AG09319 (cell line): ENCODE measurements around the gene E2F3.

ENCODE experiments used
- DNase-seq: peaks from one replicate; pipeline ENCODE4 v3.0.0-alpha.2; 2010; ENCODE audit warnings: low read depth; ENCODE audit errors: extremely low read depth
- CTCF ChIP-seq: IDR thresholded peaks from 2 replicates; pipeline ENCODE4 v1.5.1; 2011; ENCODE audit warnings: low read depth, mild to moderate bottlenecking, inconsistent platforms, low read length, moderate library complexity

E2F3 gene

GRCh38 chr6:20434766-20435165 lies 33.1 kb downstream of the E2F3 start:
- no peak for TF ChIP-seq CTCF
- no peak for DNase-seq

DNA sequence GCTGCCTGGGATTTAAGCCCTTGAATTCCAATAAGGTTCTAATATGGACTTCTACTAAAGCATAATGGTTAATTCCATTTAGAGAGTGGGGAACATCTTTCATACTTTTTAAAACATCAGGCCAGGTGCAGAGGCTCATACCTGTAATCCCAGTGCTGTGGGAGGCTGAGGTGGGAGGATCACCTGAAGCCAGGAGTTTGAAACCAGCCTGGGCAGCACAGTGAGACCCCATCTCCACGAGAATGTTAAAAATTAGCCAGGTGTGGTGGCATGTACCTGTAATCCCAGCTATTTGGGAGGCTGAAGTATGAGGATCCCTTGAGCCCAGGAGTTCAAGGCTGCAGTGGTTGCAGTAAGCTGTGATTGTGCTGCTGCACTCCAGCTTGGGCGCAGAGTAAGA lies 35.0 kb downstream of the E2F3 start:
- DNase-seq, result no peak
- no peak for TF ChIP-seq CTCF

DNA sequence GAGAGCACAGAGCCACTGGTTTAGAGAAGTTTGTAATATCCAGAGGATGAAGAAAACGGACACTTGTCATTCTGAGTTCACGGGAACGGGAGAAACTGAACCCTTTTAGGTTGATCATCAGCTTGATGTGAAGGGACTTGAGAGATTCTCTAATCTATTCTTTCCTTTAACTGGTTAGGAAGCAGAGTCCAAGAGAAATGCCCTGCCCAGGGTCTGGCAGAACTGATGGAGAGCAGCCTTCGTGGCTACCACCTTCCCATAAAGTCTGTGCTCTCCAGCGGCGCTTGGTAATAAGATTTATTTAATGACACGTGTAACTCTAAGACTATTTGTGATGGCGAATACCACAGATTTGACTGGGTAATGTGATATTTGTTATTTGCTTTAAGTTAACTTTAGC lies 36.0 kb downstream of the E2F3 start:
- TF ChIP-seq CTCF, result no peak
- DNase-seq, result no peak

GRCh38 chr6:20438462-20439070 lies 36.9 kb downstream of the E2F3 start:
- DNase-seq, result no peak
- TF ChIP-seq CTCF, result no peak

DNA sequence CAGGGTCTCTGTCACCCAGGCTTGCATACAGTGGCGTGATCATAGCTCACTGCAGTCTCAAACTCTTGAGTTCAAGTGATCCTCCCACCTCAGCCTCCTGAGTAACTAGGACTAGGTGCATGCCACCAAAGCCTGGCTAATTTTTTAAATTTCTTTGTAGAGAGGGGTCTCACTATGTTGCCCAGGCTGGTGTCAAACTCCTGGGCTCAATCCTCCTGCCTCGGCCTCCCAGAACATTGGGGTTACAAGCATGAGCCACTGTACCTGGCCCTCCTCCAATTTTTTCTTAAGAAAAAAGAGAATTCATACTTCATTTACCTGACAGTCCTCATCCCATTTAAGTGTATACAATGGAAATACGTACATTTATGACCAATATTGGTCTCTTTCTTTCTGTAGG lies 37.9 kb downstream of the E2F3 start:
- DNase-seq, result no peak
- TF ChIP-seq CTCF, result no peak

DNA sequence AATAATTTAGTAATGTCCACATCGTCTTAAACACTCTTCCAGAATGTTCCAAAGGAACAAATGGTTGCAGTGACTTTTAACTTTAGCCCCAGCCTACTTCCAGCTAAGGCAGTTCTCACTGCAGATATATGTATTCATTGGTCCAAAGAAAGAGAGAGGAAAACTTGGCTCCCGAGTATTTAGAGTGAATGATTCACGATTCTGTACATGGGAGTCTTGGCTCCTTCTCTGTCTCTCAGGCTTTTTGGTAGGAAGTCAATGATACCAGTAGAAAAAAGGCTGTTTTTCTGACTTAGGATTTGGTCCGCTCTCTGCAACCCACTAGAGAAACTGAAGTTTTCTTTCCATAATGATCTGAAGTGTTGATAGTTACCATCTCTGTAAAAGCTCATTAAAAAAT lies 38.6 kb downstream of the E2F3 start:
- no peak for DNase-seq
- TF ChIP-seq CTCF, result no peak

DNA sequence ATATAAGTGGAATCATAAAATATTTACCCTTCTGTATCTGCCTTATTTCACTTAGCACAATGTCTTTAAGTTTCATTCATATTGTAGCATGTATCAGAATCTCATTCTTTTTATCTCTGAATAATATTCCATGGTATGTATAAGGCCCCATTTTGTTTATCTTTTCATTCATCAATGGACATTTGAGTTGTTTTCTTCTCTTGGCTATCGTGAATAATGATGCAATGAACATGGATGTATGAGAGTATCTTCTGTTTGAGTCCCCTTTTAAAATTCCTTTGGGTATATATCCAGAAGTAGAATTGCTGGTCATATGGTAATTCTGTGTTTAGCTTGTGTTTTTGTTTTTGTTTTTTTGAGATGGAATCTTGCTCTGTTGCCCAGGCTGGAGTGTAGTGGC lies 39.6 kb downstream of the E2F3 start:
- DNase-seq, result no peak
- TF ChIP-seq CTCF, result no peak
